NCI-H2029 treated with DMSO at 0.1 percent for 48 hours (cell line): ENCODE data around the gene LYPD6B.
A peak's percentile ranks its signal among the peaks of the same experiment; 100 is the strongest.

Source experiments
- DNase-seq: peaks from one replicate; lab custom pipeline; 2025; lab: John Stamatoyannopoulos, UW

Gene LYPD6B

GRCh38 chr2:149012545-149012944, 26.0 kb upstream of the LYPD6B start:
- no peak for DNase-seq

GRCh38 chr2:149015501-149015900, 23.0 kb upstream of the LYPD6B start:
- DNase-seq: no peak

GRCh38 chr2:149015926-149016563, 22.5 kb upstream of the LYPD6B start:
- no peak for DNase-seq

- DNase-seq: peak; percentile 82
These were observed 21.1 kb upstream of the LYPD6B start for GRCh38 chr2:149017116-149017985.

GRCh38 chr2:149018981-149019380, 19.5 kb upstream of the LYPD6B start:
- DNase-seq: no peak

GRCh38 chr2:149019768-149020167, 18.7 kb upstream of the LYPD6B start:
- DNase-seq: peak; percentile 51

- peak; percentile 78 for DNase-seq
These were observed 18.1 kb upstream of the LYPD6B start for GRCh38 chr2:149020432-149020851.

- DNase-seq: no peak
These were observed 17.2 kb upstream of the LYPD6B start for GRCh38 chr2:149021271-149021719.

- no peak for DNase-seq
These were observed 16.7 kb upstream of the LYPD6B start for GRCh38 chr2:149021761-149022160.

- DNase-seq: no peak
These were observed 15.4 kb upstream of the LYPD6B start for GRCh38 chr2:149023091-149023490.

GRCh38 chr2:149027590-149028250, 10.8 kb upstream of the LYPD6B start:
- no peak for DNase-seq

- no peak for DNase-seq
These were observed 10.1 kb upstream of the LYPD6B start for GRCh38 chr2:149028377-149028776.

- DNase-seq: no peak
These were observed 9.6 kb upstream of the LYPD6B start for GRCh38 chr2:149028891-149029290.

GRCh38 chr2:149029307-149029965, 9.1 kb upstream of the LYPD6B start:
- no peak for DNase-seq

- no peak for DNase-seq
These were observed 7.1 kb upstream of the LYPD6B start for GRCh38 chr2:149031396-149031795.

GRCh38 chr2:149033716-149034115, 4.8 kb upstream of the LYPD6B start:
- peak; percentile 49 for DNase-seq

GRCh38 chr2:149034406-149034805, 4.1 kb upstream of the LYPD6B start:
- no peak for DNase-seq

GRCh38 chr2:149036507-149037293, 1.8 kb upstream of the LYPD6B start:
- DNase-seq: no peak

- no peak for DNase-seq
These were observed 648 bp upstream of the LYPD6B start for GRCh38 chr2:149037851-149038250.

GRCh38 chr2:149039213-149039724, 770 bp downstream of the LYPD6B start:
- no peak for DNase-seq

GRCh38 chr2:149040451-149040850, 2.0 kb downstream of the LYPD6B start:
- DNase-seq: no peak
